ENCODE results near the gene PUDP. TPM values are rescaled to one million over a fixed set of nuclear protein-coding genes. Genes with fewer than 3 reads are reported as not detected.
"Not testable (repeated sequence)": the region's sequence is repeated elsewhere in the genome, so short reads cannot be mapped to it uniquely, and the experiment has no call there.

Gene PUDP
- total and polyA plus RNA-seq, 4 donors: 5.3 to 9.4 (median 6.8) TPM

DNA sequence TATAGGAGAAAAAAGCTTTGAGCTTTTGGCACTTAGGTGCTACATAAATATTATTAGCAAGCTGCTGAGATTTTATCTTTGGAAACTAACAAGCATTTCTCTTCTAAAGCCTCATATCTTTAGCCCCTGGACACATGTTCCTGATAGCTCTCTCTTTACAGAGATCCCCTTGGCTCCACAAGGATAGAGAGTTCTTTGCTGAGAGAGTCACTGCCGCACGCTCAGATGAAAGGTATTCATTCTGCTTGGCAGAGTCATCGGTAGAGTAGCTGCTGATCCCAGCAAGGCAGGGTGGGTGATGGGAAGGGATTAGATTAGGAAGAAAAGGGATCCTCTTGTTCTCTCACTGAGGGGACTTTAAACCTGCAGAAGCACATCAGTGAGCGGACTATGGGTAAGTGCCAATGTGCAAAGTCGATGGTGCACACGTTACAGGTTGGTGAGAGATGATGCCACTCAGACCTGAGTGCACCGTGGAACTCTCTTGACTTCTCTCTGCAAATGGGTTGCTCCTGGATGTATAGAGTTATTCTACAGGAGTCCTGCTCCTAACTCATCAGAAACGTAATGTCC is 135.6 kb downstream of the PUDP start:
- Histone ChIP-seq H3K27ac (ENCODE audit: low read depth in 1 of 2, low read length in 2 of 2) (peak overlapping the region in 1 of 2 donors; percentile 50), H3K4me3 (ENCODE audit: low read depth in 1 of 3, low read length in 3 of 3) (peak overlapping the region in 2 of 3 donors; percentile 35 to 41), H3K4me1 (ENCODE audit: control insufficient read depth in 4 of 4, insufficient read depth in 4 of 4, low read length in 3 of 4) (peaks cover 0 to 49% (median 33%) of the 10 kb centered on the region in 4 donors)
- H3K27me3 ChIP-seq (ENCODE audit: control insufficient read depth in 4 of 4, insufficient read depth in 4 of 4, low read length in 3 of 4); H3K9me3 ChIP-seq (ENCODE audit: control insufficient read depth in 4 of 4, low read length in 3 of 4); H3K36me3 ChIP-seq (ENCODE audit: control insufficient read depth in 4 of 4, insufficient read depth in 3 of 4, low read depth in 1 of 4, low read length in 3 of 4); H3K9ac ChIP-seq (ENCODE audit: low read depth in 1 of 2, low read length in 2 of 2); DNase-seq (ENCODE audit: low spot score): not testable (repeated sequence)
- WGBS: 36% methylated on average over 8 of the region's 8 CpGs
- TF ChIP-seq YY1 (IDR thresholded peaks at IDR 0.05) (peak; percentile 27), HNF4A (conservative IDR thresholded peaks at IDR 0.05) (peak; percentile 87 to 95), RXRA (IDR thresholded peaks at IDR 0.05) (peak; percentile 52 to 65), RAD21 (IDR thresholded peaks at IDR 0.05) (peak in 1 of 2 donors; percentile 48), SP1 (IDR thresholded peaks at IDR 0.05) (peak; percentile 78), HNF4G (IDR thresholded peaks at IDR 0.05) (peak; percentile 89)

- H3K4me1 ChIP-seq (ENCODE audit: control insufficient read depth in 4 of 4, insufficient read depth in 4 of 4, low read length in 3 of 4): peaks cover 0 to 55% (median 37%) of the 10 kb centered on the region in 4 donors
- H3K36me3 ChIP-seq (ENCODE audit: control insufficient read depth in 4 of 4, insufficient read depth in 3 of 4, low read depth in 1 of 4, low read length in 3 of 4); H3K27me3 ChIP-seq (ENCODE audit: control insufficient read depth in 4 of 4, insufficient read depth in 4 of 4, low read length in 3 of 4); DNase-seq (ENCODE audit: low spot score); H3K9me3 ChIP-seq (ENCODE audit: control insufficient read depth in 4 of 4, low read length in 3 of 4); H3K4me3 ChIP-seq (ENCODE audit: low read depth in 1 of 3, low read length in 3 of 3); H3K9ac ChIP-seq (ENCODE audit: low read depth in 1 of 2, low read length in 2 of 2): not testable (repeated sequence)
- TF ChIP-seq SP1 (IDR thresholded peaks at IDR 0.05): peak; percentile 77
- TF ChIP-seq RAD21 (IDR thresholded peaks at IDR 0.05): peak in 1 of 2 donors; percentile 40
- TF ChIP-seq HNF4A (conservative IDR thresholded peaks at IDR 0.05): peak; percentile 66 to 85
- TF ChIP-seq RXRA (IDR thresholded peaks at IDR 0.05): peak; percentile 46 to 51
- TF ChIP-seq YY1 (IDR thresholded peaks at IDR 0.05): peak; percentile 23
- TF ChIP-seq HNF4G (IDR thresholded peaks at IDR 0.05): peak; percentile 46
- 31% methylated on average over 4 of the region's 4 CpGs for WGBS
- peak overlapping the region; percentile 28 to 36 for H3K27ac ChIP-seq (ENCODE audit: low read depth in 1 of 2, low read length in 2 of 2)
Measured at GRCh38 chrX:7010897-7011296, 137.1 kb downstream of the PUDP start.

DNA sequence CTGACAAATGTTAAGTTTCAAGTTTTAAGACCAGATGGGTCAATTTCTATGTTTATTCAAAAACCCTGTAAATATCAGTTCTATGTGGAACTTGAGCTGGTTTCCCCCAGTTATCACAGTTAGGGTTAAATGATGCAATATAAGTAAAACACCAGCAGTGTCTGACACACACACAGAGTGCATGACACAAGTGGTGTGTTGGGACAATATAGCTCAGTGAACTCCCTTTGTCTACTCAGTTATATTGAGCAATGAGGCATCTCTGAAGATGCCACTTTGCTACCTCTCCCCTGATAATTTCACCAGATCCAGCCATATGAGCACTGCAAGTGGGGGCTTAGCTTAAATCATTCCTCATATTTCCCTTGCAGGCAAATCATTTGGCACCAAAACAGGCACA is 140.6 kb downstream of the PUDP start:
- Histone ChIP-seq H3K27ac (ENCODE audit: low read depth in 1 of 2, low read length in 2 of 2) (peak overlapping the region in 1 of 2 donors; percentile 28), H3K4me1 (ENCODE audit: control insufficient read depth in 4 of 4, insufficient read depth in 4 of 4, low read length in 3 of 4) (peaks cover 0 to 45% (median 36%) of the 10 kb centered on the region in 4 donors)
- not testable (repeated sequence) for H3K27me3 ChIP-seq (ENCODE audit: control insufficient read depth in 4 of 4, insufficient read depth in 4 of 4, low read length in 3 of 4); H3K9ac ChIP-seq (ENCODE audit: low read depth in 1 of 2, low read length in 2 of 2); DNase-seq (ENCODE audit: low spot score); H3K9me3 ChIP-seq (ENCODE audit: control insufficient read depth in 4 of 4, low read length in 3 of 4); H3K36me3 ChIP-seq (ENCODE audit: control insufficient read depth in 4 of 4, insufficient read depth in 3 of 4, low read depth in 1 of 4, low read length in 3 of 4); H3K4me3 ChIP-seq (ENCODE audit: low read depth in 1 of 3, low read length in 3 of 3)
- TF ChIP-seq HNF4A (conservative IDR thresholded peaks at IDR 0.05) (peak in 1 of 2 donors; percentile 35), RXRA (IDR thresholded peaks at IDR 0.05) (peak; percentile 39 to 50)

Small RNA genes within 50 kb of the gene (small RNA-seq; reads per million reads assigned to genes)
- gene MIR4767: not detected

Other genes starting within 250 kb of the PUDP start
- gene STS, start 441 bp downstream of the PUDP start, total RNA-seq: 1 to 10 TPM; 1.8 to 6.4 TPM
- 1 to 10 TPM; 2.6 to 3.0 TPM for gene STS, start 441 bp downstream of the PUDP start, polyA plus RNA-seq

All from liver (tissue), 10 donors.